AG10803 (cell line): ENCODE data around the gene MKRN2OS.

ENCODE experiments used
- DNase-seq: peaks from one replicate; pipeline ENCODE4 v3.0.0; 2010; ENCODE audit warnings: low read depth
- H3K4me3 ChIP-seq: 2 replicates; pipeline ENCODE4 v1.5.1; 2011; ENCODE audit warnings: mild to moderate bottlenecking, low read length, control low read depth
- CTCF ChIP-seq: conservative IDR thresholded peaks from 2 replicates; pipeline ENCODE4 v1.5.1; 2011; ENCODE audit warnings: mild to moderate bottlenecking, low read length, control low read depth, inconsistent platforms

MKRN2OS gene

GRCh38 chr3:12541625-12542024, 3.7 kb downstream of the MKRN2OS start:
- TF ChIP-seq CTCF = peak; percentile 39
- no peak overlapping the region for H3K4me3 ChIP-seq
- DNase-seq = no peak

DNA sequence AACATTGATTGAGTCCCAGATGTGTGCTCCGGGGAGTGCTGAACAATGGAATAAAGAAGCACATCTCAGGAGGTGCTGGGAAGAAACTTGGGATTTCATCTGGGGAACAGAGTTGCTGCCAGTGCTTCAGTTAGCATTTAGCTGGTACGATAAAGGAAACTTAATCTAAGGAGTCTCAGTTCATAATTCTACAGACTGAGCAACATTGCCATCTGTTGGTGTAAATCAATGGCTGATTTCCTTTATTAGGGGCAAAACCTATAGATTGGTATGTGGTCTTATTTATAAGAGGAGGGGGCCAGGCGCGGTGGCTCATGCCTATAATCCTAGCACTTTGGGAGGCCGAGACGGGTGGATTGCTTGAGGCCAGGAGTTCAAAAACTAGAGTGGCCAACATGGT, 8.9 kb downstream of the MKRN2OS start:
- H3K4me3 ChIP-seq = no peak overlapping the region
- no peak for DNase-seq
- peak; percentile 39 for TF ChIP-seq CTCF

DNA sequence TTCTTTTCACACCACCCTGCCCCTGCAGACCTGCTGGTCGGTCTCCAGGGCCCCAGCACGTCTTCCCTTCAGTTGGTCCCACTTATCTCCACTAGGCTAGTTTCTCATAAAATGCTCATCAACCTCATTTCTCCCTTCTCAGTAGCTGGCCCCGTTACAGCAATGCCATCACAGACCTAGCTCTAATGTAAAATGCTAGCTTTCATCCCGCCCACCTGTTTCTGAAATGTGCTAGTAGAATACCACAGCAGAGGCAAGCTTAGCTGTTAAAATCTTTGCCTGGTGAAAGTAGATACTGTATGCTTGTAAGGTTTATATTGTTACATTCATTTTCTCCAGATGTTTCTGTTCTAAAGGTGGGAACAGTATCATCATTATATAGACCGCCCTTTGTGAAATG, 13.1 kb downstream of the MKRN2OS start:
- no peak for DNase-seq
- TF ChIP-seq CTCF = no peak
- no peak overlapping the region for H3K4me3 ChIP-seq

- no peak for DNase-seq
- TF ChIP-seq CTCF = no peak
- no peak overlapping the region for H3K4me3 ChIP-seq
These were observed 17.5 kb downstream of the MKRN2OS start for GRCh38 chr3:12527757-12528143.

GRCh38 chr3:12522721-12523120, 22.6 kb downstream of the MKRN2OS start:
- no peak overlapping the region for H3K4me3 ChIP-seq
- no peak for DNase-seq
- TF ChIP-seq CTCF = no peak

- no peak for DNase-seq
- no peak for TF ChIP-seq CTCF
These were observed 24.3 kb downstream of the MKRN2OS start for GRCh38 chr3:12521010-12521409.

GRCh38 chr3:12518261-12519028, 26.9 kb downstream of the MKRN2OS start:
- TF ChIP-seq CTCF = no peak
- no peak for DNase-seq
- no peak overlapping the region for H3K4me3 ChIP-seq

More at GRCh38 chr3:12521010-12521409, 24.3 kb downstream of the MKRN2OS start:
- H3K4me3 ChIP-seq = no peak overlapping the region
